ENCODE measurements around the gene ANKRD33.

GRCh38 chr12:51868821-51869495 lies 18.9 kb upstream of the ANKRD33 start:
- TF ChIP-seq, protein P1, sequence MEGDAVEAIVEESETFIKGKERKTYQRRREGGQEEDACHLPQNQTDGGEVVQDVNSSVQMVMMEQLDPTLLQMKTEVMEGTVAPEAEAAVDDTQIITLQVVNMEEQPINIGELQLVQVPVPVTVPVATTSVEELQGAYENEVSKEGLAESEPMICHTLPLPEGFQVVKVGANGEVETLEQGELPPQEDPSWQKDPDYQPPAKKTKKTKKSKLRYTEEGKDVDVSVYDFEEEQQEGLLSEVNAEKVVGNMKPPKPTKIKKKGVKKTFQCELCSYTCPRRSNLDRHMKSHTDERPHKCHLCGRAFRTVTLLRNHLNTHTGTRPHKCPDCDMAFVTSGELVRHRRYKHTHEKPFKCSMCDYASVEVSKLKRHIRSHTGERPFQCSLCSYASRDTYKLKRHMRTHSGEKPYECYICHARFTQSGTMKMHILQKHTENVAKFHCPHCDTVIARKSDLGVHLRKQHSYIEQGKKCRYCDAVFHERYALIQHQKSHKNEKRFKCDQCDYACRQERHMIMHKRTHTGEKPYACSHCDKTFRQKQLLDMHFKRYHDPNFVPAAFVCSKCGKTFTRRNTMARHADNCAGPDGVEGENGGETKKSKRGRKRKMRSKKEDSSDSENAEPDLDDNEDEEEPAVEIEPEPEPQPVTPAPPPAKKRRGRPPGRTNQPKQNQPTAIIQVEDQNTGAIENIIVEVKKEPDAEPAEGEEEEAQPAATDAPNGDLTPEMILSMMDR (IDR thresholded peaks at IDR 0.05): peak in 1 of 5 experiments; percentile 25
- no peak for TF ChIP-seq POLR2A (IDR thresholded peaks at IDR 0.05)

Measured in tibial nerve (tissue), 3 donors.